Measurements from ENCODE around the gene DCUN1D2.

The DCUN1D2 gene

GRCh38 chr13:113414335-113414734, 76.2 kb downstream of the DCUN1D2 start:
- Mint-ChIP-seq H3K27ac (no peak overlapping the region), H3K27me3 (ENCODE audit: low read depth) (peaks cover 14% of the 10 kb centered on the region), H3K4me3 (no peak overlapping the region), H3K4me1 (peaks cover 25% of the 10 kb centered on the region), H3K36me3 (ENCODE audit: low read depth) (peaks cover under 1% of the 10 kb centered on the region), H3K9me3 (peaks cover 2% of the 10 kb centered on the region)
- TF ChIP-seq, protein P1, sequence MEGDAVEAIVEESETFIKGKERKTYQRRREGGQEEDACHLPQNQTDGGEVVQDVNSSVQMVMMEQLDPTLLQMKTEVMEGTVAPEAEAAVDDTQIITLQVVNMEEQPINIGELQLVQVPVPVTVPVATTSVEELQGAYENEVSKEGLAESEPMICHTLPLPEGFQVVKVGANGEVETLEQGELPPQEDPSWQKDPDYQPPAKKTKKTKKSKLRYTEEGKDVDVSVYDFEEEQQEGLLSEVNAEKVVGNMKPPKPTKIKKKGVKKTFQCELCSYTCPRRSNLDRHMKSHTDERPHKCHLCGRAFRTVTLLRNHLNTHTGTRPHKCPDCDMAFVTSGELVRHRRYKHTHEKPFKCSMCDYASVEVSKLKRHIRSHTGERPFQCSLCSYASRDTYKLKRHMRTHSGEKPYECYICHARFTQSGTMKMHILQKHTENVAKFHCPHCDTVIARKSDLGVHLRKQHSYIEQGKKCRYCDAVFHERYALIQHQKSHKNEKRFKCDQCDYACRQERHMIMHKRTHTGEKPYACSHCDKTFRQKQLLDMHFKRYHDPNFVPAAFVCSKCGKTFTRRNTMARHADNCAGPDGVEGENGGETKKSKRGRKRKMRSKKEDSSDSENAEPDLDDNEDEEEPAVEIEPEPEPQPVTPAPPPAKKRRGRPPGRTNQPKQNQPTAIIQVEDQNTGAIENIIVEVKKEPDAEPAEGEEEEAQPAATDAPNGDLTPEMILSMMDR (IDR thresholded peaks at IDR 0.05; ENCODE audit: unreplicated experiment in 3 of 3) = no peak

GRCh38 chr13:113413898-113414282, 76.6 kb downstream of the DCUN1D2 start:
- Mint-ChIP-seq H3K27ac (no peak overlapping the region), H3K9me3 (peaks cover 2% of the 10 kb centered on the region), H3K27me3 (ENCODE audit: low read depth) (peaks cover 16% of the 10 kb centered on the region), H3K36me3 (ENCODE audit: low read depth) (no peaks in the 10 kb centered on the region), H3K4me1 (peaks cover 29% of the 10 kb centered on the region), H3K4me3 (no peak overlapping the region)
- TF ChIP-seq, protein P1 (IDR thresholded peaks at IDR 0.05; ENCODE audit: unreplicated experiment in 3 of 3) = no peak

GRCh38 chr13:113413178-113413897, 77.2 kb downstream of the DCUN1D2 start:
- Mint-ChIP-seq H3K27me3 (ENCODE audit: low read depth) (peaks cover 13% of the 10 kb centered on the region), H3K36me3 (ENCODE audit: low read depth) (no peaks in the 10 kb centered on the region), H3K27ac (no peak overlapping the region), H3K4me3 (peak overlapping the region in 2 of 3 experiments; percentile 38 to 46), H3K4me1 (peaks cover 32% of the 10 kb centered on the region), H3K9me3 (peaks cover 2% of the 10 kb centered on the region)
- TF ChIP-seq, protein P1 (IDR thresholded peaks at IDR 0.05; ENCODE audit: unreplicated experiment in 3 of 3) = no peak

GRCh38 chr13:113412440-113412839, 78.1 kb downstream of the DCUN1D2 start:
- TF ChIP-seq, protein P1 (IDR thresholded peaks at IDR 0.05; ENCODE audit: unreplicated experiment in 3 of 3) = no peak
- no peaks in the 10 kb centered on the region for H3K36me3 Mint-ChIP-seq (ENCODE audit: low read depth)
- peaks cover 2% of the 10 kb centered on the region for H3K9me3 Mint-ChIP-seq
- H3K27me3 Mint-ChIP-seq (ENCODE audit: low read depth) = peaks cover 13% of the 10 kb centered on the region
- no peak overlapping the region for H3K27ac Mint-ChIP-seq
- no peak overlapping the region for H3K4me3 Mint-ChIP-seq
- peaks cover 38% of the 10 kb centered on the region for H3K4me1 Mint-ChIP-seq

GRCh38 chr13:113411216-113412023, 79.1 kb downstream of the DCUN1D2 start:
- Mint-ChIP-seq H3K27ac (peak overlapping the region; percentile 34 to 62 (median 43)), H3K9me3 (peaks cover 2% of the 10 kb centered on the region), H3K36me3 (ENCODE audit: low read depth) (no peaks in the 10 kb centered on the region), H3K4me1 (peaks cover 44% of the 10 kb centered on the region), H3K27me3 (ENCODE audit: low read depth) (peaks cover 8% of the 10 kb centered on the region), H3K4me3 (peak overlapping the region in 2 of 3 experiments; percentile 7 to 37)
- TF ChIP-seq, protein P1 (IDR thresholded peaks at IDR 0.05; ENCODE audit: unreplicated experiment in 3 of 3) = no peak
